ENCODE measurements around the gene BAK1. TPM values are rescaled to one million over a fixed set of nuclear protein-coding genes. Genes with fewer than 3 reads are reported as not detected.

Gene BAK1
- total RNA-seq, 6 experiments from 2014 or later: 17.5 to 23.2 (median 19.9) TPM

DNA sequence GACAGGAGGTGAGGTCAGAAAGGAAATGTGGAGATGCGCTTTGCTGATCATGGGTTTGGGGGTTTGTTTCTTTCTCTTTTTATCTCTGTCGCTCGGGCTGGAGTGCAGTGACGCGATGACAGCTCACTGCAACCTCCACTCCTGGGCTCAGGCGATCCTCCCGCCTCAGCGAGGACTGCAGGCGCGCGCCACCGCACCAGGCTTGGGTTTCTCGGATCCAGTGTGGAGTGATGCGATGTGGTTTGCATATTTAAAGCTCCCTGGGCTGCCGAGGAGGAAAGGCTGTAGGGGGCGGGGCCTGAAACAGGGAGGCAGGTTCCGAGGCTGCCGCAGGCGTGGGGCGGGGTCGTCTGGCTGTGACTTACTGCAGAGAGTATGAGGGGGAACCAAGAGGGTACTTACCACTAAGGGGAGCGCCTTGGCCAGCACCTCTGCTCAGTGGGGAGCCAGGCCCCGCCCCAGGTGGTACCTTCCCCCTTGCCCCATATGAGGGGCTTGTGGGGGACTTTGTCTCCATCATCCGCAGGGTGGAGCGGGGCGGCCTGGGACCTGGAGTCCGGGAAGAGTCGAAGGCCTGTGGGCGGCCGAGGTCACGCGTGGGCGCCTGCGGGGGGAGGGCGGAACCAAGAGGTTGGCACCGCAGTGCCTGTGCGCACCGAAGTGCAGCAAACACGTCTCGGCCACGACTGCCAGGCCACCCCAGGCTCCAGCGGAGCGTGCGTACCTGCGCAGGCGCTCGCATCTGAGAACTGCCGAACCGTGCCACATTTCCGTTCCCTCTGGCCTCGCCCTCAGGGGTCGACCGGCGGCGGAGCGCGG is 12.7 kb upstream of the BAK1 start:
- no peaks in the 10 kb centered on the region; the same call in 1 of the 2 replicates for H3K27me3 Mint-ChIP-seq (ENCODE audit: insufficient read depth)
- TF ChIP-seq, protein P1, sequence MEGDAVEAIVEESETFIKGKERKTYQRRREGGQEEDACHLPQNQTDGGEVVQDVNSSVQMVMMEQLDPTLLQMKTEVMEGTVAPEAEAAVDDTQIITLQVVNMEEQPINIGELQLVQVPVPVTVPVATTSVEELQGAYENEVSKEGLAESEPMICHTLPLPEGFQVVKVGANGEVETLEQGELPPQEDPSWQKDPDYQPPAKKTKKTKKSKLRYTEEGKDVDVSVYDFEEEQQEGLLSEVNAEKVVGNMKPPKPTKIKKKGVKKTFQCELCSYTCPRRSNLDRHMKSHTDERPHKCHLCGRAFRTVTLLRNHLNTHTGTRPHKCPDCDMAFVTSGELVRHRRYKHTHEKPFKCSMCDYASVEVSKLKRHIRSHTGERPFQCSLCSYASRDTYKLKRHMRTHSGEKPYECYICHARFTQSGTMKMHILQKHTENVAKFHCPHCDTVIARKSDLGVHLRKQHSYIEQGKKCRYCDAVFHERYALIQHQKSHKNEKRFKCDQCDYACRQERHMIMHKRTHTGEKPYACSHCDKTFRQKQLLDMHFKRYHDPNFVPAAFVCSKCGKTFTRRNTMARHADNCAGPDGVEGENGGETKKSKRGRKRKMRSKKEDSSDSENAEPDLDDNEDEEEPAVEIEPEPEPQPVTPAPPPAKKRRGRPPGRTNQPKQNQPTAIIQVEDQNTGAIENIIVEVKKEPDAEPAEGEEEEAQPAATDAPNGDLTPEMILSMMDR (IDR thresholded peaks at IDR 0.05): no peak
- H3K27ac Mint-ChIP-seq: no peak overlapping the region
- H3K36me3 Mint-ChIP-seq (ENCODE audit: low read depth): no peaks in the 10 kb centered on the region
- no peak for DNase-seq
- H3K9me3 Mint-ChIP-seq: no peaks in the 10 kb centered on the region
- H3K4me1 Mint-ChIP-seq (ENCODE audit: low read depth): peaks cover 35% of the 10 kb centered on the region
- no peak overlapping the region for H3K4me3 Mint-ChIP-seq

DNA sequence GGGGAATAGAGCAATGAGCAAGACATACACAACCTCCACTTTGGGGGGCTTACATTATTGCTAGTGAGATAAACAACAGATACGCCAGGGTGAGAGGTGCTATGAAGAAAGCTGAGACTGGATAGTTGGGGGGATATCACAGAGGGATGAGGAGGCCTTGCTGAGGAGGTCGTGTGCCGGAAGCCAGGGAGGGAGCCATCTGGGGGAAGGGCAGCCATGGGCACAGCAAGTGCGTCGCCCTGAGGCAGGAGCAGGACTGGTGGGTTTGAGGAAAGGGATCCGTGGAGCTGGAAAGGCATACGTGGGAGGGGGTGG is 12.2 kb upstream of the BAK1 start:
- Mint-ChIP-seq H3K27me3 (ENCODE audit: insufficient read depth) (no peaks in the 10 kb centered on the region; the same call in 1 of the 2 replicates), H3K36me3 (ENCODE audit: low read depth) (no peaks in the 10 kb centered on the region), H3K27ac (no peak overlapping the region), H3K4me3 (no peak overlapping the region), H3K9me3 (no peaks in the 10 kb centered on the region), H3K4me1 (ENCODE audit: low read depth) (peaks cover 35% of the 10 kb centered on the region)
- DNase-seq: no peak
- TF ChIP-seq, protein P1 (IDR thresholded peaks at IDR 0.05): no peak

DNA sequence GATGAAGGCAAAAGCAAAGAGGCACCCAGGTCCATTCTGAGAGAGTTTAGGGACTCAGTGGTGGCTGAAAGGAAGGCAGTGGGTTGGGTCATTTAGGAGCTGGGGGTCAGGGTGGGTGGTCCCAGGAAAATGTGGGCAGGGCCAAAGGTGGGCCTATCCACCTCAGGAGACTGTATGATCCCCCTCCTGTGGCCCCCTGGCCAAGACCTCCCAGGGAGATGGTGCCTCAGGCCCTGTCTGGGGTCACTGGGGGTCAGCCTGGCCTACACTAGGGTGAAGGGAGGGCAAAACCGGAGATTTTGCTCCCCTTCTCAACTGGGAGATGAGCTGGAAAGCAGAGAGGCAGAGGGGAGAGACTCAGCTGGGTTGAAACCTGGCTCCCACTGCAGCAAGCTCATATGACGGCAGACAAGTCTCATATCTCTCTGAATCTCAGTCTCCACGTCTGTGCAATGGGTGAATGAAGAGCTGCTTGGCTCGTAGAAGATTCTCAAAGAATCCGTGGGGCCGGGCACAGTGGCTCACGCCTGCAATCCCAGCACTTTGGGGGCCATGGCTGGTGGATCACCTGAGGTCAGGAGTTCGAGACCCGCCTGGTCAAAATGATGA is 11.5 kb upstream of the BAK1 start:
- no peaks in the 10 kb centered on the region for H3K36me3 Mint-ChIP-seq (ENCODE audit: low read depth)
- DNase-seq: no peak
- peaks cover 35% of the 10 kb centered on the region for H3K4me1 Mint-ChIP-seq (ENCODE audit: low read depth)
- H3K27me3 Mint-ChIP-seq (ENCODE audit: insufficient read depth): no peaks in the 10 kb centered on the region; the same call in none of the 2 replicates
- H3K9me3 Mint-ChIP-seq: no peaks in the 10 kb centered on the region
- H3K27ac Mint-ChIP-seq: peak overlapping the region; percentile 97
- TF ChIP-seq, protein P1 (IDR thresholded peaks at IDR 0.05): no peak
- H3K4me3 Mint-ChIP-seq: no peak overlapping the region

DNA sequence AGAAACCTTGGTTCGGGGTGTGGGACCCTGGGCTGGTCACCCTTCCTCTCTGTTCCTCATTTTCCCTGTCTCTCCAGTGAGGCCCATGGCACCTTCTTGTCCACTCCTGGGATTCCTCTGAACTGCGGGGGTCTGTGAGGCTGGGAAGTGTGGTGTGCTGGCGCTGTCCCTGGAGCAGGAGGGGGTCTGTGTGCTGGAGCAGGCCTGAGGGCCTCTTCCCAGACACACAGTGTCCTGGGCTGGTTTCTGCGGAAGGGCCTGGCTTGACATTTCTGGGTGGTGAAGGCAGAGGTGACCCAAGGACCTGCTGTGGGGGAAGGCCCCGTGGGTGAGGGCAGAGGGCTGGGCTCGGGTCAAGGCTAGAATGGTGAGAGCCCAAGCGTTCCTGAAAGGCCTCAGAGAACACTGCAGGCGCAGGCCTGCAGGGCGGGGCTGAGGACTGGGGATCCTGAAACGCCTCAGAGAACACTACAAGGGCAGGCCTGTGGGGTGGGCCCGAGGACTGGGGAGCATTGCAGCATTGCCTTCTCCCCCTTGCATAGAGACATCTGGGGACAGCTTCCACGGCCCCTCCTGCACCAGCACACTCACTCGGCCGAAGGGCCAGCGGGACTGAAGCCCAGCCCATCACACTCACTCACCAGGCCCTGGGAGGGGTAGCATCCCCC is 10.6 kb upstream of the BAK1 start:
- Mint-ChIP-seq H3K4me1 (ENCODE audit: low read depth) (peaks cover 38% of the 10 kb centered on the region), H3K4me3 (peak overlapping the region; percentile 59), H3K27ac (peak overlapping the region; percentile 97), H3K9me3 (no peaks in the 10 kb centered on the region), H3K36me3 (ENCODE audit: low read depth) (no peaks in the 10 kb centered on the region), H3K27me3 (ENCODE audit: insufficient read depth) (no peaks in the 10 kb centered on the region; the same call in none of the 2 replicates)
- peak; percentile 22 for DNase-seq
- TF ChIP-seq, protein P1 (IDR thresholded peaks at IDR 0.05): peak; percentile 14; the same call in 1 of the 2 replicates

DNA sequence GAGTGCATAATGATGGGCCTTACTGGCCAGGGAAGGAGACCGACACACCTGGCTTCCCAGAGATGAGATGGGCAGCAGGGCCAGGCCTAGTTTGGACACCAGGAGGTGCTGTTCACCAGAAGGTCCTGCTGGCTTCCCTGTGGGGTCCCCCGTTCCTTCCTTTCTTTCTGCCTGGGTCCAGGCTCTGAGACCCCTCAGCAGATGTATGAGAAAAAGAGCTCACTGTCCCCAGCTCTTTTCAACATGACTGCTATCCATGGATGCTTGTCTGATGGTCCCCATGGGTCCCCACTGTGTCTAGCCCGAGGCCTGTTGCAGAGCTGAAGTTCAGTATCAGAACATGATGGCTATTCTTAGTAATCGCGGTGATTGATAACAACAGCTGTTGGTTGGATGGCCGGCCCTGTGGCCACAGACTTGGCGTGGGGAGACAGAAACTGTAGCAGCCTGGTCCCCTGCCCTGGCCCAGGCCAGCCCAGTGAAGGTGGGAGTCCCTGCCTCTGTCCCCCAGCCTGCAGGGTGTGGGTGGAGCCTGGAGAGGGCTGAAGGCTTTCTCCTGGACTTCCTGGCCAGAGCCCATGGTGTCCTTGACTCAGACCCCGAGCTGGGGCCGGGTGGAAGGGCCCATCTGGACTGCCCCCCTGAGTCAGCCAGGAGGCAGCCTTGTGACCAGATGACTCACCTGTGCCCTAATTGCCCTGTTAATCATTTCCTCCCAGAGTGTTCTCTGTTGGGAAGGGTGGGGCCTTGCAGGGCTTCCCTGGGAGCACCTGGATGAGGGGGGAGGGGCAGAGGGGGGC is 9.9 kb upstream of the BAK1 start:
- H3K4me3 Mint-ChIP-seq: peak overlapping the region; percentile 47

More for the DNA sequence above, 9.9 kb upstream of the BAK1 start:
- TF ChIP-seq, protein P1 (IDR thresholded peaks at IDR 0.05): peak; percentile 95
- no peaks in the 10 kb centered on the region for H3K9me3 Mint-ChIP-seq
- no peaks in the 10 kb centered on the region; the same call in none of the 2 replicates for H3K27me3 Mint-ChIP-seq (ENCODE audit: insufficient read depth)
- H3K4me1 Mint-ChIP-seq (ENCODE audit: low read depth): peaks cover 34% of the 10 kb centered on the region
- DNase-seq: peak; percentile 91
- H3K36me3 Mint-ChIP-seq (ENCODE audit: low read depth): no peaks in the 10 kb centered on the region
- peak overlapping the region; percentile 97 for H3K27ac Mint-ChIP-seq

All from HFFc6 (cell line).